Endothelial cell of umbilical vein (primary cell): ENCODE measurements around the gene NLGN1. TPM values are rescaled to one million over a fixed set of nuclear protein-coding genes. Genes with fewer than 3 reads are reported as not detected.

Experiments used
- BruUV-seq: library from RNA; stranded (reverse); fragments of 400-500 nt; replicated peaks from 2 replicates; lab custom pipeline; 2021; lab: Mats Ljungman, UMichigan
- CTCF ChIA-PET: fragments of 300-600, 350-600 bp; sonication (Branson Sonifier 250); formaldehyde crosslinking; loops from one replicate; lab custom pipeline; 2021; ENCODE audit warnings: antibody characterized with exemption, inconsistent platforms; lab: Charles Lee
- POLR2A ChIA-PET: fragments of 300-600, 350-600 bp; sonication (Branson Sonifier 250); formaldehyde crosslinking; loops from one replicate; lab custom pipeline; 2021; ENCODE audit warnings: antibody characterized with exemption, inconsistent platforms; lab: Charles Lee
- DNase-seq: peaks from one replicate; pipeline ENCODE4 v3.0.0-alpha.2; 2011; ENCODE audit warnings: low read depth, low spot score
- FAIRE-seq: peaks from 2 replicates; lab custom pipeline; 2011; peaks lifted over from hg19 to GRCh38; lab: Jason Lieb, UNC
- H2AFZ ChIP-seq: 2 replicates; pipeline ENCODE4 v1.6.0; 2012; ENCODE audit warnings: low read depth, low read length, control low read depth, inconsistent platforms
- H3K27ac ChIP-seq: 2 replicates; pipeline ENCODE4 v1.5.1; 2011; ENCODE audit warnings: low read depth, mild to moderate bottlenecking, control low read depth, low read length, moderate library complexity; ENCODE audit not compliant: insufficient read depth
- H3K27me3 ChIP-seq, 2 experiments: 2 replicates each; pipeline versions ENCODE4 v1.6.0 to v1.6.1; 2011; ENCODE audit warnings: low read length in 2 of 2, mixed read lengths in 1 of 2; ENCODE audit not compliant: control insufficient read depth in 2 of 2, insufficient read depth in 2 of 2
- H3K36me3 ChIP-seq, 2 experiments: 2 replicates in 1 of 2; 3 replicates in 1 of 2; pipeline ENCODE4 v1.5.1; 2011; ENCODE audit warnings: low read length in 2 of 2, mild to moderate bottlenecking in 1 of 2, moderate library complexity in 1 of 2; ENCODE audit not compliant: control insufficient read depth in 2 of 2, insufficient read depth in 2 of 2; ENCODE audit errors: extremely low read depth in 1 of 2
- H3K4me1 ChIP-seq: 3 replicates; pipeline ENCODE4 v1.5.1; 2011; ENCODE audit warnings: mild to moderate bottlenecking, low read length; ENCODE audit not compliant: control insufficient read depth, insufficient read depth; ENCODE audit errors: extremely low read depth
- H3K4me2 ChIP-seq: 2 replicates; pipeline ENCODE4 v1.6.1; 2011; ENCODE audit warnings: low read length, control low read depth, mixed read lengths; ENCODE audit not compliant: insufficient read depth
- H3K4me3 ChIP-seq, 3 experiments: fragments of 200-600 bp in 1 of 3; sonication (generic), shearing (Covaris generic) in 1 of 3; replicated peaks in 1 of 3; 2 replicates each; pipeline ENCODE4 v1.5.1; 2011 to 2016; ENCODE audit warnings: control low read depth in 3 of 3, low read length in 3 of 3, mild to moderate bottlenecking in 2 of 3, inconsistent platforms in 1 of 3, low read depth in 1 of 3, moderate library complexity in 1 of 3; ENCODE audit not compliant: insufficient read depth in 1 of 3
- H3K79me2 ChIP-seq: 2 replicates; pipeline ENCODE4 v1.6.0; 2012; ENCODE audit warnings: low read length, inconsistent platforms; ENCODE audit not compliant: control insufficient read depth, insufficient read depth
- H3K9ac ChIP-seq: replicated peaks from 2 replicates; pipeline ENCODE3; 2011; ENCODE audit warnings: low read length, control low read depth; ENCODE audit not compliant: insufficient read depth; ENCODE audit errors: extremely low read depth
- H3K9me1 ChIP-seq: replicated peaks from 3 replicates; pipeline ENCODE4 v1.6.0; 2011; ENCODE audit warnings: mild to moderate bottlenecking, low read length; ENCODE audit not compliant: control insufficient read depth, insufficient read depth; ENCODE audit errors: extremely low read depth
- H3K9me3 ChIP-seq: replicated peaks from 2 replicates; pipeline ENCODE4 v1.5.1; 2012; ENCODE audit warnings: low read length, inconsistent platforms; ENCODE audit not compliant: control insufficient read depth, insufficient read depth
- H4K20me1 ChIP-seq: replicated peaks from 2 replicates; pipeline ENCODE3; 2011; ENCODE audit warnings: mild to moderate bottlenecking, low read length; ENCODE audit not compliant: control insufficient read depth, insufficient read depth; ENCODE audit errors: extremely low read depth
- CTCF ChIP-seq, 2 donors: IDR thresholded peaks; 1 replicate in 1 of 2; 2 replicates in 1 of 2; pipeline ENCODE4 v1.5.1; 2011; ENCODE audit warnings: low read length in 2 of 2, mild to moderate bottlenecking in 2 of 2, moderate library complexity in 2 of 2, control low read depth in 1 of 2, inconsistent platforms in 1 of 2, low read depth in 1 of 2; ENCODE audit not compliant: insufficient read depth in 1 of 2; ENCODE audit errors: extremely low read depth in 1 of 2
- EZH2 ChIP-seq: IDR thresholded peaks from 2 replicates; pipeline ENCODE4 v1.6.1; 2012; ENCODE audit warnings: borderline replicate concordance, low read depth, mild to moderate bottlenecking, moderate library complexity, low read length, inconsistent platforms; ENCODE audit not compliant: severe bottlenecking
- FOS ChIP-seq: IDR thresholded peaks from 2 replicates; pipeline ENCODE4 v1.6.1; 2011; ENCODE audit warnings: mild to moderate bottlenecking, low read length, moderate library complexity, borderline replicate concordance; ENCODE audit not compliant: insufficient read depth
- GATA2 ChIP-seq: IDR thresholded peaks from 2 replicates; pipeline ENCODE4 v1.7.0; 2011; ENCODE audit warnings: low read depth, mild to moderate bottlenecking, moderate library complexity, mixed read lengths, low read length; ENCODE audit not compliant: insufficient read length, insufficient read depth
- JUN ChIP-seq: IDR thresholded peaks from 2 replicates; pipeline ENCODE4 v1.6.1; 2011; ENCODE audit warnings: borderline replicate concordance, low read depth; ENCODE audit not compliant: insufficient read length, insufficient read depth
- MYC ChIP-seq: IDR thresholded peaks from one replicate; pipeline ENCODE4 v1.6.1; 2011; ENCODE audit warnings: mild to moderate bottlenecking, low read depth, low read length
- POLR2A ChIP-seq: IDR thresholded peaks from 2 replicates; pipeline ENCODE4 v1.6.1; 2012; ENCODE audit warnings: low read depth, mild to moderate bottlenecking, control low read depth, low read length
- POLR2AphosphoS5 ChIP-seq: IDR thresholded peaks from 2 replicates; pipeline ENCODE4 v1.6.1; 2012; ENCODE audit warnings: low read depth, mild to moderate bottlenecking, control low read depth, low read length, moderate library complexity; ENCODE audit not compliant: insufficient read depth
- dilution Hi-C: fragments of 300-500 bp; cut with MboI; formaldehyde crosslinking; loops from one replicate; pipeline ENCODE4 v1.15.0; 2019; ENCODE audit warnings: low sequenced_read_pairs; ENCODE audit not compliant: extremely low pct_ligation_motif_present
- intact Hi-C: fragments of 100-400 bp; cut with micrococcal nuclease; formaldehyde crosslinking; loops from one replicate; pipeline ENCODE4 v1.10.0; 2022
- polyA plus RNA-seq, 4 experiments: library from polyadenylated mRNA; depleted of rRNA in 3 of 4; stranded (reverse) in 3 of 4; unstranded in 1 of 4; fragments of >200 nt; gene quantifications; 2 replicates each; pipeline versions ENCODE4 v1.2.1 to v1.2.3, GENCODE V29; 2011 to 2012; ENCODE audit warnings: missing spikeins in 1 of 4
- total RNA-seq: library from RNA; stranded (reverse); gene quantifications from 2 replicates; pipeline ENCODE4 v1.2.3, GENCODE V29; 2021
- TF ChIP-seq, protein P1 (sequence below): IDR thresholded peaks from 2 replicates; pipeline ENCODE4 v1.6.1; 2011; ENCODE audit not compliant: insufficient read depth, insufficient read length

NLGN1 gene
- total and polyA plus RNA-seq, 2 donors (not counting 3 experiments of a cell fraction or from before 2014, with no cell fraction given) = 7.9 to 16.3 TPM

DNA sequence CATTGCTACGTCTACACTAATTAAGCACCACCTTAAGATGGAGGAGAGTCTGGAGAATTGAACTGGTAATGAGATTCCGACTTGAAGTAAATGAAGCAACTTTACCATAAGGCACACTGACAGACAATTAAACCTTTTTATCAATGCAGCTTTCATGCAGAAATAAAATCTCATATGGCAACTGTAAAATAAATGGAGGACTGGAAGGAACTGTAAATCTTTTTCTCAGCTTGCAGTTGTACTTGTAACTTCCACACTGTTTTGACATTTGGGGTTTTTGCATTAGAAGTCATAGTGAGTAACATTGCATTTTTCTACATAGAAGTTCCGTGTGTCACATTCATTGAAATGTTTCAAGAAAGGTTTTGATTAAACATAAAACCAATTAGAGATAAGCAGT lies 705.3 kb downstream of the NLGN1 start:
- H3K27me3 ChIP-seq = no peaks in the 10 kb centered on the region
- H3K4me2 ChIP-seq = no peak overlapping the region
- H3K36me3 ChIP-seq = no peaks in the 10 kb centered on the region
- ChIA-PET POLR2A (no interaction called here), CTCF (interaction anchor here (1.6 kb wide), 2 partner anchors 17 kb away, joined by 3 to 4 read pairs; no protein-coding TSS in a partner anchor)
- H3K9ac ChIP-seq = no peak overlapping the region
- H3K9me3 ChIP-seq = no peaks in the 10 kb centered on the region
- BruUV-seq = no TSS peak
- H3K4me3 ChIP-seq = no peak overlapping the region
- no peak overlapping the region for H2AFZ ChIP-seq
- intact Hi-C loops = no loop called here
- DNase-seq (no peak), FAIRE-seq (no peak)
- no peaks in the 10 kb centered on the region for H3K4me1 ChIP-seq
- no peaks in the 10 kb centered on the region for H3K9me1 ChIP-seq
- TF ChIP-seq MYC (no peak), CTCF (IDR thresholded peaks at IDR 0.05; ENCODE audit: extremely low read depth in 1 of 2, insufficient read depth in 1 of 2, low read depth in 1 of 2, low read length in 2 of 2) (no peak), POLR2A (no peak), FOS (no peak), GATA2 (no peak), JUN (no peak), POLR2AphosphoS5 (no peak), EZH2 (no peak)
- TF ChIP-seq, protein P1, sequence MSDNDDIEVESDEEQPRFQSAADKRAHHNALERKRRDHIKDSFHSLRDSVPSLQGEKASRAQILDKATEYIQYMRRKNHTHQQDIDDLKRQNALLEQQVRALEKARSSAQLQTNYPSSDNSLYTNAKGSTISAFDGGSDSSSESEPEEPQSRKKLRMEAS = no peak
- H4K20me1 ChIP-seq = no peaks in the 10 kb centered on the region
- no peak overlapping the region for H3K27ac ChIP-seq
- dilution Hi-C loops = no loop called here
- no peaks in the 10 kb centered on the region for H3K79me2 ChIP-seq
